OCI-LY3 (cell line): ENCODE measurements around the gene AUTS2.

Experiments used
- H2AFZ ChIP-seq: fragments of 200-600, 300-600 bp; shearing (Covaris generic); 2 replicates; pipeline ENCODE4 v1.6.0; 2014; ENCODE audit warnings: antibody characterized with exemption, low read depth, low read length
- H3K27ac ChIP-seq: fragments of 200-600, 300-600 bp; sonication (generic); 2 replicates; pipeline ENCODE4 v1.5.1; 2014; ENCODE audit warnings: mild to moderate bottlenecking, low read length, moderate library complexity, mixed read lengths
- H3K27me3 ChIP-seq: fragments of 200-600, 300-600 bp; sonication (generic); 2 replicates; pipeline ENCODE4 v1.6.1; 2014; ENCODE audit warnings: low read depth, low read length, mixed read lengths
- H3K36me3 ChIP-seq: fragments of 200-600, 300-600 bp; sonication (generic); replicated peaks from 2 replicates; pipeline ENCODE3; 2014; ENCODE audit warnings: low read depth, low read length, mixed read lengths
- H3K4me1 ChIP-seq: fragments of 300-600, 200-600 bp; sonication (generic); 2 replicates; pipeline ENCODE4 v1.6.1; 2014; ENCODE audit warnings: low read length, mixed read lengths
- H3K4me2 ChIP-seq: fragments of 200-600, 300-600 bp; sonication (generic); 2 replicates; pipeline ENCODE4 v1.6.1; 2014; ENCODE audit warnings: low read length, mixed read lengths
- H3K4me3 ChIP-seq: fragments of 300-600, 200-600 bp; sonication (generic); 2 replicates; pipeline ENCODE4 v1.5.1; 2014; ENCODE audit warnings: antibody characterized with exemption, mild to moderate bottlenecking, low read length, moderate library complexity
- H3K79me2 ChIP-seq: fragments of 300-600, 200-600 bp; shearing (Covaris generic); 2 replicates; pipeline ENCODE4 v1.6.1; 2014; ENCODE audit warnings: mild to moderate bottlenecking, low read length, mixed read lengths
- H3K9ac ChIP-seq: fragments of 300-600, 200-600 bp; shearing (Covaris generic); 2 replicates; pipeline ENCODE4 v1.6.0; 2014; ENCODE audit warnings: mild to moderate bottlenecking, low read length, moderate library complexity
- H3K9me3 ChIP-seq: fragments of 200-600, 300-600 bp; shearing (Covaris generic); 2 replicates; pipeline ENCODE4 v1.6.1; 2014; ENCODE audit warnings: low read length, mixed read lengths; ENCODE audit not compliant: insufficient read depth
- H4K20me1 ChIP-seq: fragments of 200-600, 300-600 bp; sonication (generic); 2 replicates; pipeline ENCODE4 v1.6.1; 2016; ENCODE audit warnings: low read length, mixed read lengths; ENCODE audit not compliant: insufficient read depth
- EZH2phosphoT487 ChIP-seq: fragments of 200-600 bp; shearing (Covaris generic); IDR thresholded peaks from 2 replicates; pipeline ENCODE4 v1.6.1; 2018; ENCODE audit warnings: antibody characterized with exemption, mixed run types, low read depth
- TF ChIP-seq, protein P1 (sequence below): fragments of 200-600, 300-600 bp; sonication (generic); IDR thresholded peaks from 2 replicates; pipeline ENCODE4 v1.5.1; 2014; ENCODE audit warnings: antibody characterized with exemption, low read length, low read depth

Gene AUTS2

GRCh38 chr7:70568674-70569334 lies 970.5 kb downstream of the AUTS2 start:
- H3K4me2 ChIP-seq: no peak overlapping the region
- H3K27ac ChIP-seq: no peak overlapping the region
- H3K9me3 ChIP-seq: no peaks in the 10 kb centered on the region
- no peak for TF ChIP-seq EZH2phosphoT487
- TF ChIP-seq, protein P1, sequence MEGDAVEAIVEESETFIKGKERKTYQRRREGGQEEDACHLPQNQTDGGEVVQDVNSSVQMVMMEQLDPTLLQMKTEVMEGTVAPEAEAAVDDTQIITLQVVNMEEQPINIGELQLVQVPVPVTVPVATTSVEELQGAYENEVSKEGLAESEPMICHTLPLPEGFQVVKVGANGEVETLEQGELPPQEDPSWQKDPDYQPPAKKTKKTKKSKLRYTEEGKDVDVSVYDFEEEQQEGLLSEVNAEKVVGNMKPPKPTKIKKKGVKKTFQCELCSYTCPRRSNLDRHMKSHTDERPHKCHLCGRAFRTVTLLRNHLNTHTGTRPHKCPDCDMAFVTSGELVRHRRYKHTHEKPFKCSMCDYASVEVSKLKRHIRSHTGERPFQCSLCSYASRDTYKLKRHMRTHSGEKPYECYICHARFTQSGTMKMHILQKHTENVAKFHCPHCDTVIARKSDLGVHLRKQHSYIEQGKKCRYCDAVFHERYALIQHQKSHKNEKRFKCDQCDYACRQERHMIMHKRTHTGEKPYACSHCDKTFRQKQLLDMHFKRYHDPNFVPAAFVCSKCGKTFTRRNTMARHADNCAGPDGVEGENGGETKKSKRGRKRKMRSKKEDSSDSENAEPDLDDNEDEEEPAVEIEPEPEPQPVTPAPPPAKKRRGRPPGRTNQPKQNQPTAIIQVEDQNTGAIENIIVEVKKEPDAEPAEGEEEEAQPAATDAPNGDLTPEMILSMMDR: no peak
- H3K4me1 ChIP-seq: no peaks in the 10 kb centered on the region
- no peaks in the 10 kb centered on the region for H3K36me3 ChIP-seq
- no peak overlapping the region for H3K9ac ChIP-seq
- H2AFZ ChIP-seq: no peak overlapping the region
- H3K79me2 ChIP-seq: no peaks in the 10 kb centered on the region
- no peak overlapping the region for H3K4me3 ChIP-seq
- no peaks in the 10 kb centered on the region for H3K27me3 ChIP-seq
- no peaks in the 10 kb centered on the region for H4K20me1 ChIP-seq

GRCh38 chr7:70569335-70569819 lies 971.1 kb downstream of the AUTS2 start:
- no peaks in the 10 kb centered on the region for H3K27me3 ChIP-seq
- no peaks in the 10 kb centered on the region for H3K36me3 ChIP-seq
- no peak overlapping the region for H3K4me3 ChIP-seq
- no peaks in the 10 kb centered on the region for H3K9me3 ChIP-seq
- H2AFZ ChIP-seq: no peak overlapping the region
- TF ChIP-seq, protein P1: no peak
- no peak for TF ChIP-seq EZH2phosphoT487
- H3K4me1 ChIP-seq: no peaks in the 10 kb centered on the region
- H3K79me2 ChIP-seq: no peaks in the 10 kb centered on the region
- no peak overlapping the region for H3K27ac ChIP-seq
- no peak overlapping the region for H3K4me2 ChIP-seq
- H4K20me1 ChIP-seq: no peaks in the 10 kb centered on the region
- H3K9ac ChIP-seq: no peak overlapping the region

GRCh38 chr7:70570029-70570428 lies 971.8 kb downstream of the AUTS2 start:
- Histone ChIP-seq H3K27me3 (no peaks in the 10 kb centered on the region), H2AFZ (no peak overlapping the region), H3K4me3 (no peak overlapping the region), H3K9ac (no peak overlapping the region), H3K27ac (no peak overlapping the region), H4K20me1 (no peaks in the 10 kb centered on the region), H3K79me2 (no peaks in the 10 kb centered on the region), H3K4me1 (no peaks in the 10 kb centered on the region), H3K4me2 (no peak overlapping the region), H3K9me3 (no peaks in the 10 kb centered on the region), H3K36me3 (no peaks in the 10 kb centered on the region)
- TF ChIP-seq, protein P1: no peak
- no peak for TF ChIP-seq EZH2phosphoT487

- Histone ChIP-seq H3K27me3 (no peaks in the 10 kb centered on the region), H3K4me3 (no peak overlapping the region), H3K79me2 (no peaks in the 10 kb centered on the region), H2AFZ (no peak overlapping the region), H4K20me1 (no peaks in the 10 kb centered on the region), H3K4me2 (no peak overlapping the region), H3K27ac (no peak overlapping the region), H3K4me1 (no peaks in the 10 kb centered on the region), H3K36me3 (no peaks in the 10 kb centered on the region), H3K9me3 (no peaks in the 10 kb centered on the region), H3K9ac (no peak overlapping the region)
- no peak for TF ChIP-seq EZH2phosphoT487
- TF ChIP-seq, protein P1: no peak
Measured at GRCh38 chr7:70570961-70571360, 972.7 kb downstream of the AUTS2 start.
